T-helper 2 cell treated with Interferon-gamma antibody and Interleukin-4, amounts not matched to agents 5 μg/mL and 100 μg/mL, for 36 hours (primary cell): ENCODE results near the gene CDH11.

Experiments
- DNase-seq: peaks from one replicate; pipeline ENCODE4 v3.0.0; 2021; ENCODE audit warnings: low spot score
- H3K27ac Mint-ChIP-seq: one replicate; pipeline ENCODE4 v1.8.0; 2021; ENCODE audit warnings: mild to moderate bottlenecking, mixed read lengths
- H3K27me3 Mint-ChIP-seq: one replicate; pipeline ENCODE4 v1.8.0; 2021; ENCODE audit warnings: low read depth, mixed read lengths
- H3K36me3 Mint-ChIP-seq: one replicate; pipeline ENCODE4 v1.8.0; 2021; ENCODE audit warnings: low read depth, mixed read lengths
- H3K4me1 Mint-ChIP-seq: one replicate; pipeline ENCODE4 v1.8.0; 2021; ENCODE audit warnings: low read depth, mixed read lengths
- H3K4me3 Mint-ChIP-seq: one replicate; pipeline ENCODE4 v1.8.0; 2022; ENCODE audit warnings: mild to moderate bottlenecking, moderate library complexity, mixed read lengths
- H3K9me3 Mint-ChIP-seq: one replicate; pipeline ENCODE4 v1.8.0; 2021; ENCODE audit warnings: mixed read lengths

The CDH11 gene

GRCh38 chr16:64900019-64900418, 221.8 kb downstream of the CDH11 start:
- DNase-seq: no peak
- Mint-ChIP-seq H3K4me3 (no peak overlapping the region), H3K27me3 (no peaks in the 10 kb centered on the region), H3K4me1 (no peaks in the 10 kb centered on the region), H3K9me3 (peaks cover 44% of the 10 kb centered on the region), H3K27ac (no peak overlapping the region), H3K36me3 (no peaks in the 10 kb centered on the region)

GRCh38 chr16:64898159-64898558, 223.7 kb downstream of the CDH11 start:
- H3K9me3 Mint-ChIP-seq: peaks cover 44% of the 10 kb centered on the region
- no peak overlapping the region for H3K4me3 Mint-ChIP-seq
- no peak overlapping the region for H3K27ac Mint-ChIP-seq
- H3K36me3 Mint-ChIP-seq: no peaks in the 10 kb centered on the region
- DNase-seq: no peak
- H3K27me3 Mint-ChIP-seq: no peaks in the 10 kb centered on the region
- no peaks in the 10 kb centered on the region for H3K4me1 Mint-ChIP-seq
